Natural killer cell (primary cell): ENCODE data around the gene CCDC201. TPM values are rescaled to one million over a fixed set of nuclear protein-coding genes. Genes with fewer than 3 reads are reported as not detected.

Source experiments
- ATAC-seq, 3 donors: fragments of 150-1000 bp in 2 of 3; fragments of 200-7000 bp in 1 of 3; cut with Tn5 transposase; 1 replicate in 1 of 3; 2 replicates in 2 of 3; pipeline ENCODE4 v1.10.0; 2021; ENCODE audit warnings: mild to moderate bottlenecking in 2 of 3, moderate library complexity in 2 of 3
- DNase-seq, 2 donors: peaks; one replicate each; pipeline versions ENCODE4 v3.0.0 to v3.0.0-alpha.2; 2013 to 2021; ENCODE audit warnings: mixed read lengths in 1 of 2
- H3K27ac ChIP-seq: one replicate; pipeline ENCODE4 v1.5.1; 2013; ENCODE audit warnings: mild to moderate bottlenecking, low read length
- H3K27me3 ChIP-seq: one replicate; pipeline ENCODE4 v1.6.1; 2013; ENCODE audit warnings: low read length; ENCODE audit not compliant: control insufficient read depth, insufficient read depth
- H3K36me3 ChIP-seq: one replicate; pipeline ENCODE4 v1.6.1; 2013; ENCODE audit warnings: low read length; ENCODE audit not compliant: control insufficient read depth, insufficient read depth
- H3K4me1 ChIP-seq: one replicate; pipeline ENCODE4 v1.6.1; 2013; ENCODE audit warnings: low read length; ENCODE audit not compliant: control insufficient read depth, insufficient read depth
- H3K4me3 ChIP-seq: one replicate; pipeline ENCODE4 v1.5.1; 2013; ENCODE audit warnings: low read length
- H3K9me3 ChIP-seq: one replicate; pipeline ENCODE4 v1.6.1; 2013; ENCODE audit warnings: low read length; ENCODE audit not compliant: control insufficient read depth, insufficient read depth
- H3K27ac Mint-ChIP-seq, 2 donors: one replicate each; pipeline ENCODE4 v1.8.0; 2022; ENCODE audit warnings: mild to moderate bottlenecking in 2 of 2, mixed read lengths in 2 of 2, moderate library complexity in 1 of 2
- H3K27me3 Mint-ChIP-seq, 2 donors: one replicate each; pipeline ENCODE4 v1.8.0; 2022; ENCODE audit warnings: low read depth in 2 of 2, mixed read lengths in 2 of 2
- H3K36me3 Mint-ChIP-seq: one replicate; pipeline ENCODE4 v1.8.0; 2022; ENCODE audit warnings: mixed read lengths
- H3K4me1 Mint-ChIP-seq, 2 donors: one replicate each; pipeline ENCODE4 v1.8.0; 2022; ENCODE audit warnings: mixed read lengths in 2 of 2
- H3K4me3 Mint-ChIP-seq: one replicate; pipeline ENCODE4 v1.8.0; 2022; ENCODE audit warnings: mild to moderate bottlenecking, moderate library complexity, mixed read lengths
- H3K9me3 Mint-ChIP-seq, 2 donors: one replicate each; pipeline ENCODE4 v1.8.0; 2022; ENCODE audit warnings: mixed read lengths in 2 of 2
- CTCF ChIP-seq: fragments of 200-600 bp; IDR thresholded peaks from one replicate; pipeline ENCODE4 v1.8.0; 2022; ENCODE audit warnings: antibody characterized with exemption
- WGBS: methylation state at CpG from one replicate; pipeline ENCODE4 v1.1.7; 2013; ENCODE audit warnings: missing lambda C conversion rate; ENCODE audit not compliant: insufficient coverage; 5-methylcytosine and 5-hydroxymethylcytosine counted together
- intact Hi-C: fragments of 100-400 bp; cut with micrococcal nuclease; formaldehyde crosslinking; loops from one replicate; pipeline ENCODE4 v1.14.2; 2022
- total RNA-seq, 4 donors: library from RNA; stranded (reverse); fragments of 120-200 nt in 1 of 4; gene quantifications; one replicate each; pipeline versions ENCODE4 v1.2.3 to v1.2.4, GENCODE V29; 2013 to 2022

CCDC201 gene
- total RNA-seq, 3 donors from 2014 or later (not counting 1 experiment from before 2014, with no cell fraction given) = not detected

- H3K4me3 Mint-ChIP-seq = no peak overlapping the region
- no peak for DNase-seq
- Histone ChIP-seq H3K4me1 (peaks cover 14% of the 10 kb centered on the region), H3K4me3 (no peak overlapping the region), H3K36me3 (no peaks in the 10 kb centered on the region), H3K27ac (no peak overlapping the region), H3K9me3 (no peaks in the 10 kb centered on the region), H3K27me3 (peaks cover 21% of the 10 kb centered on the region)
- H3K27ac Mint-ChIP-seq = no peak overlapping the region
- peaks cover 14 to 20% of the 10 kb centered on the region in 2 donors for H3K4me1 Mint-ChIP-seq
- peaks cover 34 to 36% of the 10 kb centered on the region in 2 donors for H3K27me3 Mint-ChIP-seq
- TF ChIP-seq CTCF = no peak
- no peaks in the 10 kb centered on the region for H3K9me3 Mint-ChIP-seq
- intact Hi-C loops = loop anchor here (1.0 kb wide), 1 partner anchor 1170 kb away; no protein-coding TSS in a partner anchor
- H3K36me3 Mint-ChIP-seq = no peaks in the 10 kb centered on the region
- no peak for ATAC-seq
- 92% methylated on average over 1 of the region's 2 CpGs for WGBS
Observed at GRCh38 chr7:45918556-45918955, 45.7 kb upstream of the CCDC201 start.

- TF ChIP-seq CTCF = peak; percentile 80
- H3K27ac Mint-ChIP-seq = no peak overlapping the region
- H3K4me1 ChIP-seq = peaks cover 10% of the 10 kb centered on the region
- H3K4me1 Mint-ChIP-seq = peaks cover 7 to 13% of the 10 kb centered on the region in 2 donors
- WGBS = 11% methylated on average over 15 of the region's 15 CpGs
- H3K36me3 Mint-ChIP-seq = no peaks in the 10 kb centered on the region
- DNase-seq (peak; percentile 61 to 75), ATAC-seq (peak; percentile 47 to 74 (median 51))
- intact Hi-C loops = loop anchor here (1.0 to 2.0 kb wide), 3 partner anchors 435 to 1901 kb away; no protein-coding TSS in a partner anchor
- no peak overlapping the region for H3K27ac ChIP-seq
- no peaks in the 10 kb centered on the region for H3K9me3 Mint-ChIP-seq
- peaks cover 25 to 31% of the 10 kb centered on the region in 2 donors for H3K27me3 Mint-ChIP-seq
- no peaks in the 10 kb centered on the region for H3K9me3 ChIP-seq
- H3K36me3 ChIP-seq = no peaks in the 10 kb centered on the region
- no peak overlapping the region for H3K4me3 ChIP-seq
- H3K27me3 ChIP-seq = peaks cover 16% of the 10 kb centered on the region
- H3K4me3 Mint-ChIP-seq = no peak overlapping the region
Observed at GRCh38 chr7:45917658-45918057, 44.8 kb upstream of the CCDC201 start.

- Mint-ChIP-seq H3K9me3 (no peaks in the 10 kb centered on the region), H3K27me3 (peaks cover 19 to 25% of the 10 kb centered on the region in 2 donors), H3K4me3 (no peak overlapping the region), H3K4me1 (peaks cover under 1 to 7% of the 10 kb centered on the region in 2 donors), H3K27ac (no peak overlapping the region), H3K36me3 (no peaks in the 10 kb centered on the region)
- Histone ChIP-seq H3K27me3 (peaks cover 11% of the 10 kb centered on the region), H3K4me3 (no peak overlapping the region), H3K4me1 (peaks cover 5% of the 10 kb centered on the region), H3K36me3 (no peaks in the 10 kb centered on the region), H3K27ac (no peak overlapping the region), H3K9me3 (no peaks in the 10 kb centered on the region)
- ATAC-seq (no peak), DNase-seq (no peak)
- TF ChIP-seq CTCF = no peak
- intact Hi-C loops = loop anchor here (1.0 to 2.0 kb wide), 2 partner anchors 435 to 1902 kb away; no protein-coding TSS in a partner anchor
- 77% methylated on average over 14 of the region's 14 CpGs for WGBS
Observed at GRCh38 chr7:45917064-45917463, 44.2 kb upstream of the CCDC201 start.

GRCh38 chr7:45915606-45916005, 42.7 kb upstream of the CCDC201 start:
- no peak for TF ChIP-seq CTCF
- intact Hi-C loops = loop anchor here (2.0 kb wide), 1 partner anchor 1903 kb away; no protein-coding TSS in a partner anchor
- Mint-ChIP-seq H3K27ac (no peak overlapping the region), H3K36me3 (no peaks in the 10 kb centered on the region), H3K4me3 (no peak overlapping the region), H3K9me3 (no peaks in the 10 kb centered on the region), H3K4me1 (peaks cover 0 to 5% of the 10 kb centered on the region in 2 donors), H3K27me3 (peaks cover 18 to 26% of the 10 kb centered on the region in 2 donors)
- ATAC-seq (no peak), DNase-seq (no peak)
- Histone ChIP-seq H3K27ac (no peak overlapping the region), H3K4me1 (no peaks in the 10 kb centered on the region), H3K9me3 (no peaks in the 10 kb centered on the region), H3K27me3 (peaks cover 4% of the 10 kb centered on the region), H3K4me3 (no peak overlapping the region), H3K36me3 (no peaks in the 10 kb centered on the region)
- 85% methylated on average over 3 of the region's 3 CpGs for WGBS
